ENCODE data around the gene OR2V1. TPM values are rescaled to one million over a fixed set of nuclear protein-coding genes. Genes with fewer than 3 reads are reported as not detected.
A peak's percentile ranks its signal among the peaks of the same experiment; 100 is the strongest.
"Not testable (repeated sequence)": the region's sequence is repeated elsewhere in the genome, so short reads cannot be mapped to it uniquely, and the experiment has no call there.

The OR2V1 gene, protein sequence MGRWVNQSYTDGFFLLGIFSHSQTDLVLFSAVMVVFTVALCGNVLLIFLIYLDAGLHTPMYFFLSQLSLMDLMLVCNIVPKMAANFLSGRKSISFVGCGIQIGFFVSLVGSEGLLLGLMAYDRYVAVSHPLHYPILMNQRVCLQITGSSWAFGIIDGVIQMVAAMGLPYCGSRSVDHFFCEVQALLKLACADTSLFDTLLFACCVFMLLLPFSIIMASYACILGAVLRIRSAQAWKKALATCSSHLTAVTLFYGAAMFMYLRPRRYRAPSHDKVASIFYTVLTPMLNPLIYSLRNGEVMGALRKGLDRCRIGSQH
- total RNA-seq: not detected

GRCh38 chr5:181130832-181131496 lies at the start of gene OR2V1:
Gene OR2V1, minus strand, starts transcription at chr5:181131169. Its CDS starts 5,865 bp downstream, at chr5:181125304.
- DNase-seq (no peak), ATAC-seq (no peak)
- no peaks in the 10 kb centered on the region for H3K9me3 Mint-ChIP-seq (ENCODE audit: insufficient read depth)
- H3K27ac Mint-ChIP-seq: no peak within 1 kb of the TSS
- no peaks in the 10 kb centered on the region for H3K4me1 Mint-ChIP-seq (ENCODE audit: low read depth)
- no peaks in the 10 kb centered on the region for H3K36me3 Mint-ChIP-seq (ENCODE audit: low read depth)
- ChIA-PET CTCF (no interaction called here), POLR2A (no interaction called here)
- peaks cover 32% of the 10 kb centered on the region for H3K27me3 Mint-ChIP-seq (ENCODE audit: low read depth)
- H3K4me3 Mint-ChIP-seq: no peak within 1 kb of the TSS

- H3K4me1 Mint-ChIP-seq (ENCODE audit: low read depth): peaks cover 23% of the 10 kb centered on the region
- not testable (repeated sequence) for H3K9me3 Mint-ChIP-seq (ENCODE audit: insufficient read depth); H3K27me3 Mint-ChIP-seq (ENCODE audit: low read depth); H3K4me3 Mint-ChIP-seq; DNase-seq; H3K36me3 Mint-ChIP-seq (ENCODE audit: low read depth); ATAC-seq; H3K27ac Mint-ChIP-seq
- CTCF ChIA-PET: interaction anchor here (1.1 kb wide), 1 partner anchor 9 kb away, joined by 6 read pairs; no protein-coding TSS in a partner anchor
- POLR2A ChIA-PET: interaction anchor here (0.8 kb wide), 1 partner anchor 46 kb away, joined by 3 read pairs; the partner anchor contains the start of gene TRIM41
These were observed 46.6 kb upstream of the OR2V1 start for GRCh38 chr5:181177559-181177958.

DNA sequence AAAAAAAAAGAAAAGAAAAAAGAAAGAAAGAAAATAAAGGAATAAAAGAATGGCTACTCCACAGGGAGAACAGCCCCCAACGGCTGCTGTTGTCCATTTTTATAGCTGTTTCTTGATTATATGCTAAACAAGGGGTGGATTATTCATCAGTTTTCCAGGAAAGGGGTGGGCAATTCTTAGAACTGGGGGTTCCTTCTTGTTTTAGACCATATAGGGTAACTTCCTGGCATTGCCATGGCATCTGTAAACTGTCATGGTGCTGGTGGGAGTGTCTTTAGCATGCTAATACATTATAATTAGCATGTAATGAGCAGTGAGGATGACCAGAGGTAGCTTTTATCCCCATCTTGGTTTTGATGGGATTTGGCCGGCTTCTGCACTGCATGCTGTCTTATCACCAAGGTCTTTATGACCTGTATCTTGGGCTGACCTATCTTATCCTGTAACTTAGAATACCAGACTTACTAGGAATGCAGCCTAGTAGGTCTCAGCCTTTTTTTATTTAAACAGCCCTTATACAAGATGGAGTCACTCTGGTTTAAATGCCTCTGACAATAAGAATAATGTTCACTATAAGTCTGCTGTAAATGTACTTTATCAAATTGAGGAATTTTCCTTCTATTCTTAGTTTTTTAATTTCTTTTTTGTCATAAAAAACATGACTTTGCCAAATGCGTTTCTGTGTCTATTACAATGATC lies 45.4 kb upstream of the OR2V1 start:
- ChIA-PET POLR2A (no interaction called here), CTCF (no interaction called here)
- Mint-ChIP-seq H3K27me3 (ENCODE audit: low read depth) (peaks cover 6% of the 10 kb centered on the region), H3K27ac (no peak overlapping the region), H3K36me3 (ENCODE audit: low read depth) (no peaks in the 10 kb centered on the region), H3K4me3 (no peak overlapping the region), H3K4me1 (ENCODE audit: low read depth) (peaks cover 21% of the 10 kb centered on the region), H3K9me3 (ENCODE audit: insufficient read depth) (no peaks in the 10 kb centered on the region)
- ATAC-seq: no peak
- no peak for DNase-seq

- H3K4me1 Mint-ChIP-seq (ENCODE audit: low read depth): peaks cover 47% of the 10 kb centered on the region
- peaks cover 28% of the 10 kb centered on the region for H3K27me3 Mint-ChIP-seq (ENCODE audit: low read depth)
- ChIA-PET CTCF (interaction anchor here (0.6 to 3.1 kb wide), 7 partner anchors 10 to 64 kb away, joined by 3 to 25 read pairs (median 6); no protein-coding TSS in a partner anchor), POLR2A (interaction anchor here (0.6 to 1.9 kb wide), 13 partner anchors 10 to 680 kb away, joined by 3 to 13 read pairs (median 4); no protein-coding TSS in a partner anchor)
- H3K4me3 Mint-ChIP-seq: peak overlapping the region; percentile 81
- DNase-seq (peak; percentile 85), ATAC-seq (peak; percentile 79)
- peaks cover 6% of the 10 kb centered on the region for H3K36me3 Mint-ChIP-seq (ENCODE audit: low read depth)
- peak overlapping the region; percentile 96 for H3K27ac Mint-ChIP-seq
- H3K9me3 Mint-ChIP-seq (ENCODE audit: insufficient read depth): no peaks in the 10 kb centered on the region
These were observed 42.7 kb upstream of the OR2V1 start for GRCh38 chr5:181173420-181174342.

- peak overlapping the region; percentile 81 for H3K4me3 Mint-ChIP-seq
- H3K36me3 Mint-ChIP-seq (ENCODE audit: low read depth): peaks cover 6% of the 10 kb centered on the region
- DNase-seq (no peak), ATAC-seq (peak; percentile 38)
- H3K27ac Mint-ChIP-seq: peak overlapping the region; percentile 96
- H3K4me1 Mint-ChIP-seq (ENCODE audit: low read depth): peaks cover 52% of the 10 kb centered on the region
- H3K9me3 Mint-ChIP-seq (ENCODE audit: insufficient read depth): no peaks in the 10 kb centered on the region
- peaks cover 31% of the 10 kb centered on the region for H3K27me3 Mint-ChIP-seq (ENCODE audit: low read depth)
- CTCF ChIA-PET: interaction anchor here (0.6 to 3.1 kb wide), 9 partner anchors 10 to 388 kb away, joined by 3 to 25 read pairs (median 4); no protein-coding TSS in a partner anchor
- POLR2A ChIA-PET: interaction anchor here (0.7 to 1.9 kb wide), 10 partner anchors 9 to 341 kb away, joined by 3 to 13 read pairs (median 4); no protein-coding TSS in a partner anchor
These were observed 42.1 kb upstream of the OR2V1 start for GRCh38 chr5:181173027-181173419.

DNA sequence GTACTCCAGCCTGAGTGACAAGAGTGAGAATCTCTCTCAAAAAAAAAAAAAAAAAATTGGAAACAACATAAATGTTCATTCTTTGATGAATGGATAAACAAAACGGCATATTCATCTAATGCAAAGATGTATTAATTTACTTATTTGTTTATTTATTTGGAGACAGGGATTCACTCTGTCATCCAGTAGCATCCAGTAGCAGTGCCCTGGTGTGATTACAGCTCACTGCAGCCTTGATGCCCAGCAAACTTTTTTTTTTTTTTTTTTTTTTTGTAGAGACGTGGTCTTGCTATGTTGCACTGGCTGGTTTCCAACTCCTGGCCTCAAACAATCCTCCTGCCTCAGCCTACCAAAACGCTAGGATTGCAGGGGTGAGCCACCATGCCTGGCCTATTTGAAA lies 40.8 kb upstream of the OR2V1 start:
- POLR2A ChIA-PET: interaction anchor here (1.2 kb wide), 2 partner anchors 18 to 51 kb away, joined by 3 read pairs; partner anchors contain the start of gene TRIM41
- ATAC-seq: no peak
- CTCF ChIA-PET: interaction anchor here (1.9 to 3.1 kb wide), 3 partner anchors 13 to 36 kb away, joined by 11 to 25 read pairs (median 19); no protein-coding TSS in a partner anchor
- peaks cover 38% of the 10 kb centered on the region for H3K27me3 Mint-ChIP-seq (ENCODE audit: low read depth)
- no peaks in the 10 kb centered on the region for H3K9me3 Mint-ChIP-seq (ENCODE audit: insufficient read depth)
- H3K27ac Mint-ChIP-seq: no peak overlapping the region
- peak overlapping the region; percentile 81 for H3K4me3 Mint-ChIP-seq
- H3K4me1 Mint-ChIP-seq (ENCODE audit: low read depth): peaks cover 64% of the 10 kb centered on the region
- peaks cover 6% of the 10 kb centered on the region for H3K36me3 Mint-ChIP-seq (ENCODE audit: low read depth)
- DNase-seq: no peak

- no peaks in the 10 kb centered on the region for H3K9me3 Mint-ChIP-seq (ENCODE audit: insufficient read depth)
- ChIA-PET CTCF (interaction anchor here (0.9 to 4.2 kb wide), 4 partner anchors 13 to 53 kb away, joined by 3 to 23 read pairs (median 8); no protein-coding TSS in a partner anchor), POLR2A (interaction anchor here (1.2 kb wide), 2 partner anchors 19 to 72 kb away, joined by 3 to 4 read pairs; no protein-coding TSS in a partner anchor)
- H3K27ac Mint-ChIP-seq: no peak overlapping the region
- ATAC-seq (no peak), DNase-seq (no peak)
- H3K36me3 Mint-ChIP-seq (ENCODE audit: low read depth): peaks cover 6% of the 10 kb centered on the region
- H3K27me3 Mint-ChIP-seq (ENCODE audit: low read depth): peaks cover 38% of the 10 kb centered on the region
- peaks cover 66% of the 10 kb centered on the region for H3K4me1 Mint-ChIP-seq (ENCODE audit: low read depth)
- H3K4me3 Mint-ChIP-seq: peak overlapping the region; percentile 16
These were observed 40.0 kb upstream of the OR2V1 start for GRCh38 chr5:181170996-181171395.

DNA sequence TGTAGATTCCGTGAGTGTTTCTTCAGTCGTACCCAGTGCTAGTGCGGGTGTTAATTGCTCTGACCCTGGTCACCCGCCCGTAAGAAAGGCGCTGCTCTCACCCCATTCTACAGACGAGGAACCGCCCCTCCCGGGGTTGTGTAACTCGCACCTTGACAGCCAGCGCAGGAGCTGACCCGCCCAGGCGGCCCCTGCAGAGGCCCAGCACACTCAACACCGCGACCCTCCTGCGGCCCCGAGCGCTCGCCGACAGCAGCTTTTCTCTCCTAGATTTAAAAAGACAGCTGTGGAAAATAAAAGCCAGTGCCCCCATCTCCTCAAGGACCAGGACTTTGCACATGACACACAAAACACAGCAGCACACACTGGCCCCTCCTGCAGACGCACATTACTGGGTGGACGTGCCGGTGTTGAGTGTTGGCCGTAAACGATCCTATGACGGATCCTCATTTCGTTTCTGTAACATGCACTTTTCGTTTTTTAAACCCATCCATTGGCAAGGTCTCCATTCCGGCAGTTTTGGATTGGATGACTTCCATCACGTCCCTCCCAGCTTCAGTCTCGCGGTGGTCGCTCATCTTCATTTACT lies 39.4 kb upstream of the OR2V1 start:
- POLR2A ChIA-PET: interaction anchor here (1.0 to 1.2 kb wide), 3 partner anchors 73 to 91 kb away, joined by 3 to 4 read pairs (median 3); partner anchors contain the start of gene RACK1
- peaks cover 41% of the 10 kb centered on the region for H3K27me3 Mint-ChIP-seq (ENCODE audit: low read depth)

GRCh38 chr5:181169459-181170236 lies 38.7 kb upstream of the OR2V1 start:
- Mint-ChIP-seq H3K27me3 (ENCODE audit: low read depth) (peaks cover 43% of the 10 kb centered on the region), H3K27ac (peak overlapping the region; percentile 73), H3K4me3 (peak overlapping the region; percentile 63), H3K4me1 (ENCODE audit: low read depth) (peaks cover 73% of the 10 kb centered on the region)
- ChIA-PET CTCF (interaction anchor here (0.9 to 4.2 kb wide), 9 partner anchors 8 to 387 kb away, joined by 3 to 23 read pairs (median 5); no protein-coding TSS in a partner anchor), POLR2A (interaction anchor here (1.0 kb wide), 3 partner anchors 53 to 92 kb away, joined by 3 read pairs; partner anchors contain the start of gene RACK1)
- DNase-seq: peak; percentile 85
- not testable (repeated sequence) for H3K36me3 Mint-ChIP-seq (ENCODE audit: low read depth); H3K9me3 Mint-ChIP-seq (ENCODE audit: insufficient read depth)
- ATAC-seq: peak; percentile 32

More for the DNA sequence above, 39.4 kb upstream of the OR2V1 start:
- no peak for DNase-seq
- no peak for ATAC-seq
- Mint-ChIP-seq H3K4me1 (ENCODE audit: low read depth) (peaks cover 70% of the 10 kb centered on the region), H3K4me3 (peak overlapping the region; percentile 63), H3K27ac (peak overlapping the region; percentile 67), H3K36me3 (ENCODE audit: low read depth) (peaks cover 9% of the 10 kb centered on the region), H3K9me3 (ENCODE audit: insufficient read depth) (no peaks in the 10 kb centered on the region)
- CTCF ChIA-PET: interaction anchor here (0.9 to 4.2 kb wide), 6 partner anchors 14 to 388 kb away, joined by 3 to 23 read pairs (median 4); no protein-coding TSS in a partner anchor
